ENCODE results near the gene CALML3. TPM values are rescaled to one million over a fixed set of nuclear protein-coding genes. Genes with fewer than 3 reads are reported as not detected.

The CALML3 gene
- total and polyA plus RNA-seq, 10 of the 15 experiments (the other 5 are each of a cell fraction or from before 2014, with no cell fraction given): not detected

GRCh38 chr10:5478694-5479305, 46.0 kb upstream of the CALML3 start (continued):
- TF ChIP-seq BCLAF1 (IDR thresholded peaks at IDR 0.05) (no peak), USF1 (IDR thresholded peaks at IDR 0.05; ENCODE audit: borderline replicate concordance, extremely low read length, insufficient read depth, low read depth, low read length) (no peak), YBX1 (IDR thresholded peaks at IDR 0.05) (no peak), SKIL (IDR thresholded peaks at IDR 0.05; ENCODE audit: low read depth, poor library complexity, severe bottlenecking) (no peak), PAX8 (IDR thresholded peaks at IDR 0.05) (no peak), DPF2 (IDR thresholded peaks at IDR 0.05) (no peak), CEBPB (IDR thresholded peaks at IDR 0.05; ENCODE audit: borderline replicate concordance in 1 of 2, low read depth in 2 of 2, low read length in 2 of 2) (no peak), ZNF622 (IDR thresholded peaks at IDR 0.05) (no peak), BCL11A (IDR thresholded peaks at IDR 0.05; ENCODE audit: low read depth, low read length) (no peak), RB1 (IDR thresholded peaks at IDR 0.05; ENCODE audit: borderline replicate concordance) (no peak), NFIC (IDR thresholded peaks at IDR 0.05; ENCODE audit: low read depth, low read length) (no peak), POLR2AphosphoS2 (IDR thresholded peaks at IDR 0.05; ENCODE audit: low read depth, low read length) (no peak)

All from GM12878 (cell line).